DMS 273 (cell line): ENCODE data around the gene CTAG1A.
"Not testable (repeated sequence)": the region's sequence is repeated elsewhere in the genome, so short reads cannot be mapped to it uniquely, and the experiment has no call there.

ENCODE experiments used
- DNase-seq: peaks from one replicate; lab custom pipeline; 2025; ENCODE audit not compliant: unreplicated experiment; lab: John Stamatoyannopoulos, UW

Gene CTAG1A

GRCh38 chrX:154584585-154585183, at the start of gene CTAG1A:
Gene CTAG1A, plus strand, starts transcription at chrX:154585133. Its CDS starts 74 bp downstream, at chrX:154585207.
- DNase-seq: not testable (repeated sequence)

GRCh38 chrX:154535892-154536291, 49.0 kb upstream of the CTAG1A start:
- DNase-seq: no peak

- DNase-seq: no peak
These were observed 45.9 kb upstream of the CTAG1A start for GRCh38 chrX:154539077-154539476.

GRCh38 chrX:154540365-154540764, 44.6 kb upstream of the CTAG1A start:
- DNase-seq: not testable (repeated sequence)

GRCh38 chrX:154540897-154541535, 43.9 kb upstream of the CTAG1A start:
- DNase-seq: no peak

GRCh38 chrX:154541589-154541895, 43.4 kb upstream of the CTAG1A start:
- no peak for DNase-seq

- DNase-seq: peak; percentile 64
These were observed 42.8 kb upstream of the CTAG1A start for GRCh38 chrX:154541896-154542722.

GRCh38 chrX:154542723-154543424, 42.1 kb upstream of the CTAG1A start:
- DNase-seq: no peak

GRCh38 chrX:154545673-154546274, 39.2 kb upstream of the CTAG1A start:
- DNase-seq: no peak

GRCh38 chrX:154546354-154547244, 38.3 kb upstream of the CTAG1A start, which contains the start of gene G6PD:
Gene G6PD, minus strand, starts transcription at chrX:154546846. Its CDS starts 691 bp downstream, at chrX:154546155.
- DNase-seq: peak; percentile 90

GRCh38 chrX:154547245-154548027, 37.5 kb upstream of the CTAG1A start, which contains the start of gene IKBKG:
Gene IKBKG, plus strand, starts transcription at chrX:154547620. Its CDS starts 4,383 bp downstream, at chrX:154552003.
- DNase-seq: peak; percentile 96

- DNase-seq: no peak
These were observed 37.0 kb upstream of the CTAG1A start for GRCh38 chrX:154548028-154548316.

- DNase-seq: no peak
These were observed 35.2 kb upstream of the CTAG1A start for GRCh38 chrX:154549766-154550165.

GRCh38 chrX:154552112-154552806, 32.7 kb upstream of the CTAG1A start:
- DNase-seq: not testable (repeated sequence)

- DNase-seq: not testable (repeated sequence)
These were observed 26.8 kb upstream of the CTAG1A start for GRCh38 chrX:154558060-154558690.

- DNase-seq: not testable (repeated sequence)
These were observed 26.0 kb upstream of the CTAG1A start for GRCh38 chrX:154558896-154559295.

GRCh38 chrX:154560326-154560725, 24.6 kb upstream of the CTAG1A start:
- not testable (repeated sequence) for DNase-seq

GRCh38 chrX:154562295-154562694, 22.6 kb upstream of the CTAG1A start:
- DNase-seq: not testable (repeated sequence)
